Endothelial cell (in vitro differentiated cells): ENCODE results near the gene POP5. TPM values are rescaled to one million over a fixed set of nuclear protein-coding genes. Genes with fewer than 3 reads are reported as not detected.

Experiments used
- DNase-seq: peaks from one replicate; pipeline ENCODE4 v3.0.0; 2021; ENCODE audit warnings: low spot score
- H3K27ac Mint-ChIP-seq: one replicate; pipeline ENCODE4 v1.8.0; 2021; ENCODE audit warnings: mixed read lengths, inconsistent platforms; ENCODE audit not compliant: unreplicated experiment
- H3K27me3 Mint-ChIP-seq: one replicate; pipeline ENCODE4 v1.8.0; 2021; ENCODE audit warnings: mild to moderate bottlenecking, moderate library complexity, mixed read lengths, inconsistent platforms; ENCODE audit not compliant: unreplicated experiment
- H3K36me3 Mint-ChIP-seq: one replicate; pipeline ENCODE4 v1.8.0; 2021; ENCODE audit warnings: mild to moderate bottlenecking, low read depth, mixed read lengths, inconsistent platforms; ENCODE audit not compliant: unreplicated experiment
- H3K4me1 Mint-ChIP-seq: one replicate; pipeline ENCODE4 v1.8.0; 2021; ENCODE audit warnings: mild to moderate bottlenecking, mixed read lengths, inconsistent platforms; ENCODE audit not compliant: unreplicated experiment
- H3K4me3 Mint-ChIP-seq: one replicate; pipeline ENCODE4 v1.8.0; 2021; ENCODE audit warnings: mild to moderate bottlenecking, mixed read lengths, inconsistent platforms; ENCODE audit not compliant: unreplicated experiment
- H3K9me3 Mint-ChIP-seq: one replicate; pipeline ENCODE4 v1.8.0; 2021; ENCODE audit warnings: mixed read lengths, inconsistent platforms; ENCODE audit not compliant: unreplicated experiment
- CTCF ChIP-seq: fragments of 200-600 bp; sonication (generic); IDR thresholded peaks from one replicate; pipeline ENCODE4 v1.5.0; 2021; ENCODE audit warnings: antibody characterized with exemption; ENCODE audit not compliant: unreplicated experiment
- total RNA-seq: library from RNA; stranded (reverse); fragmentation: NEBNext Ultra II Directional; extraction: Animal tissue kit (Norgen Biotek cat#: 25700); gene quantifications from one replicate; pipeline ENCODE4 v1.2.1, GENCODE V29; 2021; ENCODE audit not compliant: unreplicated experiment

Gene POP5
- total RNA-seq, 1 donor from 2014 or later, result 17.8 TPM

- Mint-ChIP-seq H3K36me3 (peaks cover 49% of the 10 kb centered on the region), H3K4me1 (no peaks in the 10 kb centered on the region)
- DNase-seq, result no peak
Observed at GRCh38 chr12:120563495-120563894, 17.7 kb downstream of the POP5 start.

DNA sequence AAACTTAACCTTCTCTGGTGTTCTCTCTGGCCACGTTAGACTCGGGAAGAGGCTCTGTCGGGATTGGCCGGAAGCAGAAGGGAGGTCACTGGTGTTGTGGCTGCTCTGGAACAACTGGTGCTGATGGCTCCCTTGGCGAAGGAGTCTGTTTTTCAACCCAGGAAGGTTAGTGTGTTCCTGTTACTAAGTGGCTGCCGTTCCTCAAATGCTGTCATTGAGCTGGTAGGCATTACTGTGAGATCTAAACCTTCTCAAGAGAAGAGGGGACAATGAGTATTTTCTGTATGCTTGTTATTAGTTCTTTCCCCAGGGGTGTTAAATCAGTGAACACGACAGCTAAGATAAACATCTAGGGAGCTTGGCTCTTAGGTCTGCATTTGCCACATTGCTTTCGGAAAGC, 18.3 kb downstream of the POP5 start:
- DNase-seq, result no peak
- no peaks in the 10 kb centered on the region for H3K27me3 Mint-ChIP-seq
- H3K27ac Mint-ChIP-seq, result no peak overlapping the region
- no peak for TF ChIP-seq CTCF
- H3K4me1 Mint-ChIP-seq, result no peaks in the 10 kb centered on the region
- no peaks in the 10 kb centered on the region for H3K9me3 Mint-ChIP-seq
- peaks cover 51% of the 10 kb centered on the region for H3K36me3 Mint-ChIP-seq
- no peak overlapping the region for H3K4me3 Mint-ChIP-seq

More at GRCh38 chr12:120563495-120563894, 17.7 kb downstream of the POP5 start:
- H3K27ac Mint-ChIP-seq, result no peak overlapping the region
- TF ChIP-seq CTCF, result no peak
- H3K27me3 Mint-ChIP-seq, result no peaks in the 10 kb centered on the region
- H3K9me3 Mint-ChIP-seq, result no peaks in the 10 kb centered on the region
- no peak overlapping the region for H3K4me3 Mint-ChIP-seq

- no peak for TF ChIP-seq CTCF
- Mint-ChIP-seq H3K9me3 (no peaks in the 10 kb centered on the region), H3K27ac (no peak overlapping the region), H3K36me3 (peaks cover 33% of the 10 kb centered on the region), H3K4me3 (no peak overlapping the region), H3K4me1 (no peaks in the 10 kb centered on the region), H3K27me3 (no peaks in the 10 kb centered on the region)
- no peak for DNase-seq
Observed at GRCh38 chr12:120557589-120557988, 23.6 kb downstream of the POP5 start.

DNA sequence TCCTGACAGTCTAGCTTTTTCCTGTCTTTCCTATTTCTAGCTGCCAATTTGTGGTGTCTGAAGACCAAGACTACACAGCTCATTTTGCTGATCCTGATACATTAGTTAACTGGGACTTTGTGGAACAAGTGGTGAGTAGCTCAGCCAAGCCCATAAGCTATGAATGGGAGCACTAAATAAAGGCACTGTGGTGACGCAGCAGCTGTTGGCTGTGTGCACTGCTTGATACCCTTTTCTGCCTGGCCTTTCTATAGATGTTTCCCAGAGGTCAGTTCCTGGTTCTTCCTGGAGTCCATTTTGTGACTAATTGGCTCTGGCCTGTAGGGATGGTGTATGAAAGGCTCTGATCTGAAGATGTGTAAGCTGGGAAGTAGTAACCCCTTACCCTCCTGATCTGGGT, 26.5 kb downstream of the POP5 start:
- no peak for DNase-seq
- peaks cover 24% of the 10 kb centered on the region for H3K36me3 Mint-ChIP-seq
- peak overlapping the region; percentile 52 for H3K27ac Mint-ChIP-seq
- TF ChIP-seq CTCF, result no peak
- H3K4me1 Mint-ChIP-seq, result no peaks in the 10 kb centered on the region
- no peaks in the 10 kb centered on the region for H3K9me3 Mint-ChIP-seq
- H3K4me3 Mint-ChIP-seq, result no peak overlapping the region
- H3K27me3 Mint-ChIP-seq, result no peaks in the 10 kb centered on the region

GRCh38 chr12:120546050-120546386, 35.2 kb downstream of the POP5 start:
- Mint-ChIP-seq H3K27me3 (no peaks in the 10 kb centered on the region), H3K36me3 (no peaks in the 10 kb centered on the region), H3K9me3 (no peaks in the 10 kb centered on the region), H3K4me1 (no peaks in the 10 kb centered on the region), H3K27ac (no peak overlapping the region), H3K4me3 (no peak overlapping the region)
- TF ChIP-seq CTCF, result no peak
- DNase-seq, result no peak
